ENCODE results near the gene TRAF2. TPM values are rescaled to one million over a fixed set of nuclear protein-coding genes. Genes with fewer than 3 reads are reported as not detected.

Gene TRAF2
- total and polyA plus RNA-seq, 2 of the 13 experiments (the other 11 are each of a cell fraction or from before 2014, with no cell fraction given) = 12.4 to 13.6 TPM

DNA sequence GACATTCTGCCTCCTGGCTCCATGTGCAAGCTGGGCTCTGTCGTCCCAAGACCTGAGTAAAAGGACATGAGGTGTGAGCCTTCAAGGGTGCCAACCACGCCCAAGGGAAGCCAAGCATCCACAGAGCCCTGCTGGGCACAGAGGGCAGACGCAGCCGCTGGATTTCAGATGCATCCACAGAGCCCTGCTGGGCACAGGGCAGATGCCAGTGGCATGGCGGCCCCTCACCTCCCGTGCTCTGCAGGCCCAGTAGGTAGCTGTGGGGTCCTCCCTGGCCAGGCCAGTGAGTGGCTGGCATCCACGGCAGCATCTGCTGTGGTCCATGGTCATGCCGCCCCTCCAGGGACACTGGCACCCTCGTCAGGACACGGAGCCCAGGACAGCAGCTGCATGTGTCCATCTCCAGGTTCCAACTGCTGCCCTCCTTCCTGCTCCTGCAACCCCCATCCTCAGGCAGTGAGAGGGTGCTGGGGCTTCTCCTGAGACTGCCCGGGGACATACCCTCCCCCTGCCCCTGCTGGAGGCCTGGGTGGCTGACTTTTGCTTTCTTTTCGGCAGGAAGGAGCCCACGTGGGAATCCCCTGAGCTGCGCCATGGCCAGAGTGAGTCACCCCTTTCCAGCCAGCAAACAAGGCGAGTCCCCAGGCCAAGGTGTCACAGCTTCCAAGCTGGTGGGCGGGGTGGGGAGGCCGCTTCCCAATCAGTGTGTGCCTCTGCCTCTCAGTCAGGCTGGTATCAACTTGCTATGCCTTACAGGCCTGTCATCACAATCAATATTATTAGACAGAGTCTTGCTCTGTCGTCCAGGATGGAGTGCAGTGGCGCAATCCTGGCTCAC is 4.0 kb upstream of the TRAF2 start (continued):
- TF ChIP-seq ZNF772 (CRISPR knock-in tag; IDR thresholded peaks at IDR 0.05) = peak; percentile 34; the same call in 1 of the 2 replicates
- TF ChIP-seq ELF1 (CRISPR knock-in tag; IDR thresholded peaks at IDR 0.05) = peak; percentile 42; the same call in 1 of the 2 replicates
- TF ChIP-seq, protein P1, sequence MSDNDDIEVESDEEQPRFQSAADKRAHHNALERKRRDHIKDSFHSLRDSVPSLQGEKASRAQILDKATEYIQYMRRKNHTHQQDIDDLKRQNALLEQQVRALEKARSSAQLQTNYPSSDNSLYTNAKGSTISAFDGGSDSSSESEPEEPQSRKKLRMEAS (IDR thresholded peaks at IDR 0.05) = peak; percentile 84
- TF ChIP-seq RBM39 (IDR thresholded peaks at IDR 0.05; ENCODE audit: low read depth, low read length, poor library complexity, severe bottlenecking) = no peak
- TF ChIP-seq, protein P2, sequence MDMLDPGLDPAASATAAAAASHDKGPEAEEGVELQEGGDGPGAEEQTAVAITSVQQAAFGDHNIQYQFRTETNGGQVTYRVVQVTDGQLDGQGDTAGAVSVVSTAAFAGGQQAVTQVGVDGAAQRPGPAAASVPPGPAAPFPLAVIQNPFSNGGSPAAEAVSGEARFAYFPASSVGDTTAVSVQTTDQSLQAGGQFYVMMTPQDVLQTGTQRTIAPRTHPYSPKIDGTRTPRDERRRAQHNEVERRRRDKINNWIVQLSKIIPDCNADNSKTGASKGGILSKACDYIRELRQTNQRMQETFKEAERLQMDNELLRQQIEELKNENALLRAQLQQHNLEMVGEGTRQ (IDR thresholded peaks at IDR 0.05; ENCODE audit: low read depth, low read length) = 0 out of 2 replicates have a peak, but pooled peaks have one; percentile 34
- TF ChIP-seq, protein P2 (CRISPR knock-in tag; IDR thresholded peaks at IDR 0.05; ENCODE audit: borderline replicate concordance) = no peak
- TF ChIP-seq ZC3H4 (CRISPR knock-in tag; IDR thresholded peaks at IDR 0.05; ENCODE audit: borderline replicate concordance) = no peak
- no peak for TF ChIP-seq IKZF1 (IDR thresholded peaks at IDR 0.05)
- TF ChIP-seq ZNF746 (CRISPR knock-in tag; IDR thresholded peaks at IDR 0.05) = peak; percentile 58; the same call in 1 of the 2 replicates
- 0 out of 2 replicates have a peak, but pooled peaks have one; percentile 26 for TF ChIP-seq ZNF790 (CRISPR knock-in tag; IDR thresholded peaks at IDR 0.05; ENCODE audit: borderline replicate concordance)
- no peak; the same call in 1 of the 2 replicates for TF ChIP-seq SRY (CRISPR knock-in tag; IDR thresholded peaks at IDR 0.05)
- TF ChIP-seq, protein P3, sequence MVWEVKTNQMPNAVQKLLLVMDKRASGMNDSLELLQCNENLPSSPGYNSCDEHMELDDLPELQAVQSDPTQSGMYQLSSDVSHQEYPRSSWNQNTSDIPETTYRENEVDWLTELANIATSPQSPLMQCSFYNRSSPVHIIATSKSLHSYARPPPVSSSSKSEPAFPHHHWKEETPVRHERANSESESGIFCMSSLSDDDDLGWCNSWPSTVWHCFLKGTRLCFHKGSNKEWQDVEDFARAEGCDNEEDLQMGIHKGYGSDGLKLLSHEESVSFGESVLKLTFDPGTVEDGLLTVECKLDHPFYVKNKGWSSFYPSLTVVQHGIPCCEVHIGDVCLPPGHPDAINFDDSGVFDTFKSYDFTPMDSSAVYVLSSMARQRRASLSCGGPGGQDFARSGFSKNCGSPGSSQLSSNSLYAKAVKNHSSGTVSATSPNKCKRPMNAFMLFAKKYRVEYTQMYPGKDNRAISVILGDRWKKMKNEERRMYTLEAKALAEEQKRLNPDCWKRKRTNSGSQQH (CRISPR knock-in tag; IDR thresholded peaks at IDR 0.05; ENCODE audit: low read depth) = no peak; the same call in 1 of the 2 replicates
- no peak for TF ChIP-seq PRMT3 (CRISPR knock-in tag; IDR thresholded peaks at IDR 0.05; ENCODE audit: borderline replicate concordance, low read depth)
- TF ChIP-seq ZNF761 (CRISPR knock-in tag; conservative IDR thresholded peaks at IDR 0.05) = peak; percentile 79; the same call in 1 of the 2 replicates
- TF ChIP-seq KLF15 (CRISPR knock-in tag; IDR thresholded peaks at IDR 0.05; ENCODE audit: borderline replicate concordance) = no peak
- TF ChIP-seq JUNB (CRISPR knock-in tag; IDR thresholded peaks at IDR 0.05; ENCODE audit: borderline replicate concordance) = peak; percentile 73; the same call in 1 of the 2 replicates
- TF ChIP-seq, protein P4, sequence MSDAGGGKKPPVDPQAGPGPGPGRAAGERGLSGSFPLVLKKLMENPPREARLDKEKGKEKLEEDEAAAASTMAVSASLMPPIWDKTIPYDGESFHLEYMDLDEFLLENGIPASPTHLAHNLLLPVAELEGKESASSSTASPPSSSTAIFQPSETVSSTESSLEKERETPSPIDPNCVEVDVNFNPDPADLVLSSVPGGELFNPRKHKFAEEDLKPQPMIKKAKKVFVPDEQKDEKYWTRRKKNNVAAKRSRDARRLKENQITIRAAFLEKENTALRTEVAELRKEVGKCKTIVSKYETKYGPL (CRISPR knock-in tag; IDR thresholded peaks at IDR 0.05) = no peak
- no peak for TF ChIP-seq EZH2 (conservative IDR thresholded peaks at IDR 0.05; ENCODE audit: low read depth, low read length)
- no peak for TF ChIP-seq ZNF616 (CRISPR knock-in tag; IDR thresholded peaks at IDR 0.05; ENCODE audit: low read depth)
- TF ChIP-seq ZKSCAN8 (CRISPR knock-in tag; IDR thresholded peaks at IDR 0.05; ENCODE audit: borderline replicate concordance) = peak; percentile 52; the same call in 1 of the 2 replicates
- TF ChIP-seq MTF2 (CRISPR knock-in tag; IDR thresholded peaks at IDR 0.05; ENCODE audit: borderline replicate concordance) = no peak
- TF ChIP-seq, protein P5, sequence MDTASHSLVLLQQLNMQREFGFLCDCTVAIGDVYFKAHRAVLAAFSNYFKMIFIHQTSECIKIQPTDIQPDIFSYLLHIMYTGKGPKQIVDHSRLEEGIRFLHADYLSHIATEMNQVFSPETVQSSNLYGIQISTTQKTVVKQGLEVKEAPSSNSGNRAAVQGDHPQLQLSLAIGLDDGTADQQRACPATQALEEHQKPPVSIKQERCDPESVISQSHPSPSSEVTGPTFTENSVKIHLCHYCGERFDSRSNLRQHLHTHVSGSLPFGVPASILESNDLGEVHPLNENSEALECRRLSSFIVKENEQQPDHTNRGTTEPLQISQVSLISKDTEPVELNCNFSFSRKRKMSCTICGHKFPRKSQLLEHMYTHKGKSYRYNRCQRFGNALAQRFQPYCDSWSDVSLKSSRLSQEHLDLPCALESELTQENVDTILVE (CRISPR knock-in tag; IDR thresholded peaks at IDR 0.05) = peak; percentile 75
- TF ChIP-seq KDM2A (CRISPR knock-in tag; IDR thresholded peaks at IDR 0.05; ENCODE audit: borderline replicate concordance, low read depth) = peak; percentile 72; the same call in 1 of the 2 replicates
- no peak for TF ChIP-seq ATRX (CRISPR knock-in tag; IDR thresholded peaks at IDR 0.05; ENCODE audit: borderline replicate concordance)
